ENCODE measurements around the gene AGAP5. TPM values are rescaled to one million over a fixed set of nuclear protein-coding genes. Genes with fewer than 3 reads are reported as not detected.

Gene AGAP5
- total RNA-seq, 1 donor from 2014 or later: 2.6 TPM

DNA sequence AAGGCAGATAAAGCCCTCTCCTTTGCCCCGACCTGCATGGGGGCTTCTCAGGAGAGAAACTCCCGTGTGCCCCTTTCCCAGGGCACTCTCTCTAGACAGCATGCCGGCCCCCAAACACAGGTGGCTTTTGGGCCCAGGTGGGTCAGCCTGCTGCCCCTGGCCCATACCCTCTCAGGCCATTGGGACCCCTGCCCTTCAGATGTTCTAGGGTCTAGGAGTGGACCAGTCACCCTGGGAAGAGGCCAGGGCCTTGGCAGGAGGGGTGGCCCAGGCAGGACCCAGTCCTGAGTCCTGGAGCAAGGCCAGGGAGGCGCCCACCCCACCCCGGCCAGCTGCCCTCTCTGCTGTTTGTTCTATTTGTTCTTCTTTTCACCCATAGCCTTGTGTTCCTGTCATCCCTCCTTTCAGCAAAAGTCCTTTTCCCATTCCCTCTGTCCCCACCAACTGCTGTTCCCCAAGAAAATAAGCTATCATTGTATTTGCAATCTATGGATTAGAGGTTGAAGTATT, 36.9 kb upstream of the AGAP5 start:
- Histone ChIP-seq H3K36me3 (ENCODE audit: control insufficient read depth, insufficient read depth, low read length) (no peaks in the 10 kb centered on the region), H3K4me3 (ENCODE audit: low read depth, low read length) (no peak overlapping the region)

DNA sequence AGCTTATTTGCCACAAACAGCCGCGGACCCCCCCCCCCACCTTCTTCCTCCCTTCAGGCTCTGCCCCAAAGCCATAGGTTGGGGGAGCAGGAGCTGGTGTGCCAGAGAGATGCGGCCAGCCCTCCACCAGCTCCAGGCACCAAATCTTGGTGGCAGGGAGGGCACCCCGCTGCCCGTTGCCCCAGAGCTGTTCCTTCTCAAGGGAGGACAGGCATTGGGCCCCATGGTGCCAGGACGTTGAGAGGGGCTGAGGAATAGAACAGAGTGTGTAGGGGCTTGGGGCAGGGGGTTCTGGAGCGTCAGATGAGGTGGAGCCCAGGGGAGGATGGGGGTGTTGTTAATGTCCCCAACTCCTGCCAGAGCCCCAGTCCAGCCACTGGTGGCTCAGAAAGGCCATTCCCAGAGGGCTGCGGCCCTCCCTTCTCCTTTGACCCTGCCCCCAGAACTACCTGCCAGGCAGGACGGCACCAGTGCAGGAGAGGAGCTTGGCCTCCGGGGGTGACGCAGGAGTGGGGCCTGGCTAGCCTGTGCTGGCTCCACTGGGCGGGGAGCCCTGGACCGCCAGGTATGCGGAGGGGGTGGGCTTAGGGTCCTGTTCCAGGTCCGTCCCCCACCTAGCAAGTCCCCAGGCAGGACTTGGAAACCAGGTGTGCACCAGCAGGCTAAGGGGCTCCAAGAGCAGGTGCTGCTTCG, 36.3 kb upstream of the AGAP5 start:
- H3K27me3 ChIP-seq (ENCODE audit: control insufficient read depth, insufficient read depth, low read length): no peaks in the 10 kb centered on the region
- no peak for DNase-seq (ENCODE audit: low read depth)
- no peaks in the 10 kb centered on the region for H3K36me3 ChIP-seq (ENCODE audit: control insufficient read depth, insufficient read depth, low read length)
- TF ChIP-seq, protein P1, sequence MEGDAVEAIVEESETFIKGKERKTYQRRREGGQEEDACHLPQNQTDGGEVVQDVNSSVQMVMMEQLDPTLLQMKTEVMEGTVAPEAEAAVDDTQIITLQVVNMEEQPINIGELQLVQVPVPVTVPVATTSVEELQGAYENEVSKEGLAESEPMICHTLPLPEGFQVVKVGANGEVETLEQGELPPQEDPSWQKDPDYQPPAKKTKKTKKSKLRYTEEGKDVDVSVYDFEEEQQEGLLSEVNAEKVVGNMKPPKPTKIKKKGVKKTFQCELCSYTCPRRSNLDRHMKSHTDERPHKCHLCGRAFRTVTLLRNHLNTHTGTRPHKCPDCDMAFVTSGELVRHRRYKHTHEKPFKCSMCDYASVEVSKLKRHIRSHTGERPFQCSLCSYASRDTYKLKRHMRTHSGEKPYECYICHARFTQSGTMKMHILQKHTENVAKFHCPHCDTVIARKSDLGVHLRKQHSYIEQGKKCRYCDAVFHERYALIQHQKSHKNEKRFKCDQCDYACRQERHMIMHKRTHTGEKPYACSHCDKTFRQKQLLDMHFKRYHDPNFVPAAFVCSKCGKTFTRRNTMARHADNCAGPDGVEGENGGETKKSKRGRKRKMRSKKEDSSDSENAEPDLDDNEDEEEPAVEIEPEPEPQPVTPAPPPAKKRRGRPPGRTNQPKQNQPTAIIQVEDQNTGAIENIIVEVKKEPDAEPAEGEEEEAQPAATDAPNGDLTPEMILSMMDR (IDR thresholded peaks at IDR 0.05; ENCODE audit: insufficient read depth, low read length, poor library complexity, severe bottlenecking): no peak
- no peak overlapping the region for H3K4me3 ChIP-seq (ENCODE audit: low read depth, low read length)

More for the DNA sequence above, 36.9 kb upstream of the AGAP5 start:
- TF ChIP-seq, protein P1 (IDR thresholded peaks at IDR 0.05; ENCODE audit: insufficient read depth, low read length, poor library complexity, severe bottlenecking): no peak
- no peak for DNase-seq (ENCODE audit: low read depth)
- no peaks in the 10 kb centered on the region for H3K27me3 ChIP-seq (ENCODE audit: control insufficient read depth, insufficient read depth, low read length)

GRCh38 chr10:73732931-73733623, 35.2 kb upstream of the AGAP5 start:
- TF ChIP-seq, protein P1 (IDR thresholded peaks at IDR 0.05; ENCODE audit: insufficient read depth, low read length, poor library complexity, severe bottlenecking): no peak
- H3K36me3 ChIP-seq (ENCODE audit: control insufficient read depth, insufficient read depth, low read length): no peaks in the 10 kb centered on the region

GRCh38 chr10:73732426-73732825, 34.5 kb upstream of the AGAP5 start:
- no peak for DNase-seq (ENCODE audit: low read depth)
- TF ChIP-seq, protein P1 (IDR thresholded peaks at IDR 0.05; ENCODE audit: insufficient read depth, low read length, poor library complexity, severe bottlenecking): no peak
- H3K4me3 ChIP-seq (ENCODE audit: low read depth, low read length): no peak overlapping the region

More at GRCh38 chr10:73732931-73733623, 35.2 kb upstream of the AGAP5 start:
- no peaks in the 10 kb centered on the region for H3K27me3 ChIP-seq (ENCODE audit: control insufficient read depth, insufficient read depth, low read length)
- DNase-seq (ENCODE audit: low read depth): no peak
- H3K4me3 ChIP-seq (ENCODE audit: low read depth, low read length): no peak overlapping the region

DNA sequence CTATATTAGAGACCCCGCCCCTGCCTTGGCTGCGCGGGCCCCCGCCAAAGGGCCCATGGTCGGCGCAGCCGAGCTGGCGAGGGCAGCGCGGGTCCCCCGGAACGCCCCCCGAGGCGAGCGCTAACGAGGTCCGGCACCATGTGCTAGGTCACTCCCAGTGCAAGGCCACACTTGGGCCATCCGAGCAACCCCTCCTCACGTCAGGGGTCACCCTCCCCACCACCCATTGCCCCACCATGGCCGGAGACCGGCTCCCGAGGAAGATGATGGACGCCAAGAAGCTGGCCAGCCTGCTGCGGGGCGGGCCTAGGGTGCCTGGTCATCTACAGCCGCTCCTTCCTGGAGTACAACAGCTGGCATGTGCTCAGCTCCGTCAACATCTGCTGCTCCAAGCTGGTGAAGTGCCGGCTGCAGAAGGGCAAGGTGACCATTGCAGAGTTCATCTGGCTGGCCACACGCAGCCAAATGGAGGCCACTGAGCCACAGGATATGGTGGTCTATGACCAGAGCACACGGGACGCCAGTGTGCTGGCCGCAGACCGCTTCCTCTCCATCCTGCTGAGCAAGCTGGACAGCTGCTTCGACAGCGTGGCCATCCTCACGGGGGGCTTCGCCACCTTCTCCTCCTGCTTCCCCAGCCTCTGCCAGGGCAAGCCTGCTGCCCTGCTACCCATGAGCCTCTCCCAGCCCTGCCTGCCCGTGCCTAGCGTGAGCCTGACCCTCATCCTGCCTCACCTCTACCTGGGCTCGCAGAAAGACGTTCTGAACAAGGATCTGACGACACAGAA, 33.9 kb upstream of the AGAP5 start:
- Histone ChIP-seq H3K36me3 (ENCODE audit: control insufficient read depth, insufficient read depth, low read length) (no peaks in the 10 kb centered on the region), H3K4me3 (ENCODE audit: low read depth, low read length) (no peak overlapping the region), H3K27me3 (ENCODE audit: control insufficient read depth, insufficient read depth, low read length) (no peaks in the 10 kb centered on the region)
- no peak for DNase-seq (ENCODE audit: low read depth)
- TF ChIP-seq, protein P1 (IDR thresholded peaks at IDR 0.05; ENCODE audit: insufficient read depth, low read length, poor library complexity, severe bottlenecking): no peak

More at GRCh38 chr10:73732426-73732825, 34.5 kb upstream of the AGAP5 start:
- H3K27me3 ChIP-seq (ENCODE audit: control insufficient read depth, insufficient read depth, low read length): no peaks in the 10 kb centered on the region
- H3K36me3 ChIP-seq (ENCODE audit: control insufficient read depth, insufficient read depth, low read length): no peaks in the 10 kb centered on the region

All from kidney epithelial cell (primary cell).